A549 (cell line): ENCODE measurements around the gene VPS37B. TPM values are rescaled to one million over a fixed set of nuclear protein-coding genes. Genes with fewer than 3 reads are reported as not detected.

Experiments used
- ATAC-seq, 2 experiments: fragments of 200-7000 bp in 1 of 2; fragments of >200 bp in 1 of 2; cut with Nextera tagmentation in 1 of 2; cut with Tn5 transposase in 1 of 2; 3 replicates each; pipeline versions ENCODE4 v1.8.0 to v1.9.1; 2018 to 2020; ENCODE audit warnings: mild to moderate bottlenecking in 1 of 2, moderate library complexity in 1 of 2
- CTCF ChIA-PET: fragments of 300-600 bp; sonication (Branson Sonifier 250); formaldehyde crosslinking; extraction: SDS; loops from one replicate; lab custom pipeline; 2021; ENCODE audit warnings: antibody characterized with exemption, inconsistent platforms; lab: Yijun Ruan, JAX
- POLR2A ChIA-PET: fragments of 350-600 bp; formaldehyde crosslinking; extraction: SDS; loops from one replicate; lab custom pipeline; 2021; ENCODE audit warnings: antibody characterized with exemption, inconsistent platforms; lab: Yijun Ruan, JAX
- DNase-seq, 2 experiments: peaks; one replicate each; pipeline versions ENCODE4 v3.0.0 to v3.0.0-alpha.2; 2011 to 2016; ENCODE audit warnings: low read depth in 1 of 2, low spot score in 1 of 2
- FAIRE-seq: peaks from 2 replicates; lab custom pipeline; 2011; peaks lifted over from hg19 to GRCh38; lab: Jason Lieb, UNC
- H3K27ac ChIP-seq, 2 experiments: fragments of >200 bp; sonication (Bioruptor Twin); formaldehyde crosslinking; 3 replicates each; pipeline ENCODE4 v1.5.1; 2016 to 2017
- H3K4me1 ChIP-seq: fragments of >200 bp; sonication (Bioruptor Twin); formaldehyde crosslinking; 3 replicates; pipeline ENCODE4 v1.6.1; 2016
- H3K4me2 ChIP-seq: fragments of >200 bp; sonication (Bioruptor Twin); formaldehyde crosslinking; 3 replicates; pipeline ENCODE4 v1.6.1; 2016
- H3K4me3 ChIP-seq: fragments of >200 bp; sonication (Bioruptor Twin); formaldehyde crosslinking; 3 replicates; pipeline ENCODE4 v1.5.1; 2016
- H3K9me3 ChIP-seq: fragments of >200 bp; sonication (Bioruptor Twin); formaldehyde crosslinking; 3 replicates; pipeline ENCODE4 v1.6.1; 2016
- ATOH8 ChIP-seq: fragments of 250-450 bp; sonication (Bioruptor Pico); IDR thresholded peaks from 2 replicates; pipeline ENCODE4 v1.5.0; 2020; ENCODE audit warnings: low read depth, mild to moderate bottlenecking, moderate library complexity
- BHLHE40 ChIP-seq: IDR thresholded peaks from 2 replicates; pipeline ENCODE4 v1.6.1; 2012; ENCODE audit warnings: low read depth, low read length, inconsistent platforms
- CBX2 ChIP-seq: fragments of 200-600 bp; sonication (generic); IDR thresholded peaks from 2 replicates; pipeline ENCODE4 v1.6.1; 2016; ENCODE audit warnings: low read depth, mild to moderate bottlenecking, borderline replicate concordance
- CHD2 ChIP-seq: fragments of 150-350 bp; IDR thresholded peaks from 2 replicates; pipeline ENCODE4 v1.6.1; 2014; ENCODE audit warnings: low read length; ENCODE audit not compliant: partially characterized antibody
- EHF ChIP-seq: fragments of 250-450 bp; sonication (Bioruptor Pico); IDR thresholded peaks from 2 replicates; pipeline ENCODE4 v1.5.0; 2020; ENCODE audit warnings: mild to moderate bottlenecking
- EHMT2 ChIP-seq: fragments of 200-600 bp; sonication (generic); IDR thresholded peaks from 2 replicates; pipeline ENCODE4 v1.6.1; 2016; ENCODE audit warnings: antibody characterized with exemption, low read depth, mild to moderate bottlenecking, moderate library complexity
- FOSL2 ChIP-seq, 2 experiments: fragments of 450-650 bp in 1 of 2; fragments of >200 bp in 1 of 2; sonication (Bioruptor Twin) in 1 of 2; formaldehyde crosslinking; IDR thresholded peaks; 2 replicates each; pipeline versions ENCODE4 v1.5.0 to v1.6.1; 2016 to 2020; ENCODE audit warnings: mild to moderate bottlenecking in 1 of 2, moderate library complexity in 1 of 2
- GATA3 ChIP-seq: IDR thresholded peaks from 2 replicates; pipeline ENCODE4 v1.6.1; 2012; ENCODE audit warnings: borderline replicate concordance
- HOXB13 ChIP-seq: fragments of 250-450 bp; sonication (Bioruptor Pico); IDR thresholded peaks from 2 replicates; pipeline ENCODE4 v1.5.0; 2020; ENCODE audit warnings: low read depth, mild to moderate bottlenecking, moderate library complexity
- JUNB ChIP-seq: fragments of >200 bp; sonication (Bioruptor Twin); formaldehyde crosslinking; IDR thresholded peaks from 2 replicates; pipeline ENCODE4 v1.6.1; 2016
- MYC ChIP-seq: IDR thresholded peaks from 2 replicates; pipeline ENCODE4 v1.6.1; 2012; ENCODE audit warnings: mild to moderate bottlenecking, inconsistent platforms, low read length, improper control_type of control experiment, borderline replicate concordance
- NFE2L2 ChIP-seq: fragments of 150-350 bp; conservative IDR thresholded peaks from 2 replicates; pipeline ENCODE4 v1.6.1; 2014; ENCODE audit warnings: low read length
- PHF8 ChIP-seq: fragments of 200-600 bp; sonication (generic); IDR thresholded peaks from 2 replicates; pipeline ENCODE4 v1.6.1; 2016; ENCODE audit warnings: low read depth, mild to moderate bottlenecking, antibody characterized with exemption, moderate library complexity, borderline replicate concordance
- RCOR1 ChIP-seq: fragments of 150-350 bp; IDR thresholded peaks from 2 replicates; pipeline ENCODE4 v1.6.1; 2014; ENCODE audit warnings: antibody characterized with exemption, low read length, low read depth
- RFX5 ChIP-seq: fragments of 450-650 bp; IDR thresholded peaks from 2 replicates; pipeline ENCODE4 v1.7.1; 2014; ENCODE audit warnings: antibody characterized with exemption, mild to moderate bottlenecking, moderate library complexity
- RNF2 ChIP-seq: fragments of 200-600 bp; sonication (generic); IDR thresholded peaks from 2 replicates; pipeline ENCODE4 v1.6.1; 2016; ENCODE audit warnings: low read depth, mild to moderate bottlenecking, antibody characterized with exemption, moderate library complexity, borderline replicate concordance
- SMC3 ChIP-seq: fragments of >200 bp; sonication (Bioruptor Twin); formaldehyde crosslinking; IDR thresholded peaks from 3 replicates; pipeline ENCODE4 v1.6.1; 2018; ENCODE audit warnings: inconsistent platforms
- SREBF2 ChIP-seq: fragments of 450-650 bp; IDR thresholded peaks from 2 replicates; pipeline ENCODE4 v1.6.1; 2014; ENCODE audit warnings: mild to moderate bottlenecking, moderate library complexity
- ZC3H11A ChIP-seq: fragments of 450-650 bp; IDR thresholded peaks from 2 replicates; pipeline ENCODE4 v1.6.1; 2014; ENCODE audit warnings: antibody characterized with exemption, mild to moderate bottlenecking
- ZNF302 ChIP-seq: fragments of 250-450 bp; sonication (Bioruptor Pico); IDR thresholded peaks from 2 replicates; pipeline ENCODE4 v1.9.0; 2021; ENCODE audit warnings: inconsistent platforms, mild to moderate bottlenecking, moderate library complexity
- ZSCAN20 ChIP-seq: fragments of 250-450 bp; sonication (Bioruptor Pico); IDR thresholded peaks from 2 replicates; pipeline ENCODE4 v1.8.0; 2022; ENCODE audit warnings: mild to moderate bottlenecking, moderate library complexity
- WGBS: methylation state at CpG from one replicate; pipeline ENCODE4 v1.1.6; 2017; ENCODE audit errors: missing lambda C conversion rate; 5-methylcytosine and 5-hydroxymethylcytosine counted together
- polyA plus RNA-seq, 4 experiments: library from polyadenylated mRNA; depleted of rRNA in 3 of 4; stranded (reverse); fragments of >200 nt; fragmentation: RNase III in 1 of 4; extraction: RNeasy Plus Mini Kit Qiagen cat#74134 plus additional on column Dnase treatment in 1 of 4; gene quantifications; 2 replicates in 3 of 4; 3 replicates in 1 of 4; pipeline ENCODE4 v1.2.3, GENCODE V29; 2011 to 2017
- TF ChIP-seq, protein P1 (sequence below): fragments of 150-350 bp; IDR thresholded peaks from 2 replicates; pipeline ENCODE4 v1.6.1; 2014; ENCODE audit warnings: low read depth, mild to moderate bottlenecking, low read length
- TF ChIP-seq, protein P2 (sequence below): IDR thresholded peaks from 2 replicates; pipeline ENCODE4 v1.6.1; 2012
- TF ChIP-seq, protein P3 (sequence below): IDR thresholded peaks from 2 replicates; pipeline ENCODE4 v1.6.1; 2012; ENCODE audit warnings: low read depth, borderline replicate concordance

Gene VPS37B
- polyA plus RNA-seq, 2 of the 4 experiments (the other 2 are of a cell fraction), result 17.0 to 18.6 TPM

GRCh38 chr12:122920687-122921086 is 24.8 kb upstream of the VPS37B start:
- CTCF ChIA-PET, result interaction anchor here (0.8 to 1.9 kb wide), 5 partner anchors 31 to 128 kb away, joined by 3 to 7 read pairs (median 3); no protein-coding TSS in a partner anchor
- Histone ChIP-seq H3K9me3 (no peaks in the 10 kb centered on the region), H3K4me2 (no peak overlapping the region), H3K4me1 (peaks cover 15% of the 10 kb centered on the region), H3K4me3 (no peak overlapping the region), H3K27ac (0 out of 6 replicates have a peak overlapping the region, but pooled peaks of 1 of the 2 experiments have one; percentile 8)
- no peak for FAIRE-seq
- no peak for TF ChIP-seq SREBF2
- TF ChIP-seq PHF8, result no peak
- TF ChIP-seq ZSCAN20 (CRISPR knock-in tag), result no peak
- no peak for TF ChIP-seq JUNB
- no peak for TF ChIP-seq HOXB13 (CRISPR knock-in tag)
- TF ChIP-seq, protein P1, sequence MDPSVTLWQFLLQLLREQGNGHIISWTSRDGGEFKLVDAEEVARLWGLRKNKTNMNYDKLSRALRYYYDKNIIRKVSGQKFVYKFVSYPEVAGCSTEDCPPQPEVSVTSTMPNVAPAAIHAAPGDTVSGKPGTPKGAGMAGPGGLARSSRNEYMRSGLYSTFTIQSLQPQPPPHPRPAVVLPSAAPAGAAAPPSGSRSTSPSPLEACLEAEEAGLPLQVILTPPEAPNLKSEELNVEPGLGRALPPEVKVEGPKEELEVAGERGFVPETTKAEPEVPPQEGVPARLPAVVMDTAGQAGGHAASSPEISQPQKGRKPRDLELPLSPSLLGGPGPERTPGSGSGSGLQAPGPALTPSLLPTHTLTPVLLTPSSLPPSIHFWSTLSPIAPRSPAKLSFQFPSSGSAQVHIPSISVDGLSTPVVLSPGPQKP, result no peak
- TF ChIP-seq FOSL2 (IDR thresholded peaks at IDR 0.05), result no peak
- no peak for TF ChIP-seq FOSL2 (CRISPR knock-in tag; IDR thresholded peaks at IDR 0.05)
- no peak for TF ChIP-seq BHLHE40
- no peak for TF ChIP-seq ZC3H11A
- no peak for TF ChIP-seq GATA3
- TF ChIP-seq ATOH8 (CRISPR knock-in tag), result no peak
- TF ChIP-seq CBX2, result no peak
- no peak for TF ChIP-seq NFE2L2
- TF ChIP-seq EHMT2, result no peak
- no peak for TF ChIP-seq MYC
- TF ChIP-seq, protein P2, sequence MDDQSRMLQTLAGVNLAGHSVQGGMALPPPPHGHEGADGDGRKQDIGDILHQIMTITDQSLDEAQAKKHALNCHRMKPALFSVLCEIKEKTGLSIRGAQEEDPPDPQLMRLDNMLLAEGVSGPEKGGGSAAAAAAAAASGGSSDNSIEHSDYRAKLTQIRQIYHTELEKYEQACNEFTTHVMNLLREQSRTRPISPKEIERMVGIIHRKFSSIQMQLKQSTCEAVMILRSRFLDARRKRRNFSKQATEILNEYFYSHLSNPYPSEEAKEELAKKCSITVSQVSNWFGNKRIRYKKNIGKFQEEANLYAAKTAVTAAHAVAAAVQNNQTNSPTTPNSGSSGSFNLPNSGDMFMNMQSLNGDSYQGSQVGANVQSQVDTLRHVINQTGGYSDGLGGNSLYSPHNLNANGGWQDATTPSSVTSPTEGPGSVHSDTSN, result no peak
- POLR2A ChIA-PET, result no interaction called here
- 83% methylated on average over 5 of the region's 5 CpGs for WGBS
- ATAC-seq, result no peak
- no peak for DNase-seq

GRCh38 chr12:122918827-122919226 is 22.9 kb upstream of the VPS37B start:
- POLR2A ChIA-PET, result no interaction called here
- FAIRE-seq (no peak), ATAC-seq (no peak), DNase-seq (no peak)
- Histone ChIP-seq H3K4me3 (no peak overlapping the region), H3K27ac (no peak overlapping the region), H3K4me1 (peaks cover 15% of the 10 kb centered on the region), H3K4me2 (no peak overlapping the region), H3K9me3 (no peaks in the 10 kb centered on the region)
- 33% methylated on average over 2 of the region's 2 CpGs for WGBS
- no peak for TF ChIP-seq MYC
- TF ChIP-seq SMC3, result no peak
- no peak for TF ChIP-seq EHF
- TF ChIP-seq RCOR1, result no peak
- TF ChIP-seq RNF2, result no peak
- no peak for TF ChIP-seq ZNF302 (CRISPR knock-in tag)
- TF ChIP-seq RFX5, result no peak
- no peak for TF ChIP-seq FOSL2 (IDR thresholded peaks at IDR 0.05)
- no peak for TF ChIP-seq FOSL2 (CRISPR knock-in tag; IDR thresholded peaks at IDR 0.05)
- TF ChIP-seq CHD2, result no peak
- TF ChIP-seq, protein P3, sequence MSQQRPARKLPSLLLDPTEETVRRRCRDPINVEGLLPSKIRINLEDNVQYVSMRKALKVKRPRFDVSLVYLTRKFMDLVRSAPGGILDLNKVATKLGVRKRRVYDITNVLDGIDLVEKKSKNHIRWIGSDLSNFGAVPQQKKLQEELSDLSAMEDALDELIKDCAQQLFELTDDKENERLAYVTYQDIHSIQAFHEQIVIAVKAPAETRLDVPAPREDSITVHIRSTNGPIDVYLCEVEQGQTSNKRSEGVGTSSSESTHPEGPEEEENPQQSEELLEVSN, result no peak
- TF ChIP-seq CBX2, result no peak
- TF ChIP-seq ZSCAN20 (CRISPR knock-in tag), result no peak
- TF ChIP-seq, all 56 proteins: peak for 0
- CTCF ChIA-PET, result interaction anchor here (1.5 to 2.0 kb wide), 3 partner anchors 33 to 58 kb away, joined by 3 to 8 read pairs (median 7); no protein-coding TSS in a partner anchor
